Lower leg skin (tissue), 4 donors: ENCODE results near the gene MMP2. TPM values are rescaled to one million over a fixed set of nuclear protein-coding genes. Genes with fewer than 3 reads are reported as not detected.

Experiments used
- DNase-seq, 2 donors: peaks; one replicate each; pipeline ENCODE4 v3.0.0-alpha.2; 2019; ENCODE audit warnings: low spot score in 2 of 2
- H3K4me3 ChIP-seq: fragments of 200-600 bp; sonication (generic); 2 replicates; pipeline ENCODE4 v1.5.1; 2017; ENCODE audit warnings: mild to moderate bottlenecking, low read depth; ENCODE audit not compliant: poor library complexity, severe bottlenecking
- CTCF ChIP-seq, 3 donors: fragments of 450-650 bp; IDR thresholded peaks; one replicate each; pipeline ENCODE4 v1.5.1; 2016; ENCODE audit warnings: antibody characterized with exemption in 3 of 3, mild to moderate bottlenecking in 3 of 3, moderate library complexity in 2 of 3
- POLR2A ChIP-seq, 2 donors: fragments of 450-650 bp; IDR thresholded peaks; one replicate each; pipeline ENCODE4 v1.6.1; 2016 to 2017; ENCODE audit warnings: antibody characterized with exemption in 2 of 2, mild to moderate bottlenecking in 1 of 2, moderate library complexity in 1 of 2
- WGBS, 2 donors: methylation state at CpG; one replicate each; pipeline ENCODE4 v1.1.5; 2018; 5-methylcytosine and 5-hydroxymethylcytosine counted together
- intact Hi-C: fragments of 100-400 bp; cut with DNase I; formaldehyde crosslinking; loops from one replicate; pipeline ENCODE4 v1.15.0; 2023; ENCODE audit warnings: low total_unique reads
- total RNA-seq, 4 donors: library from RNA; depleted of rRNA; stranded (reverse); fragments of >200 nt; gene quantifications; one replicate each; pipeline ENCODE4 v1.1.0, GENCODE V29; 2016

Gene MMP2
- total RNA-seq, 4 donors from 2014 or later: 152 to 516 (median 223) TPM

- no peak overlapping the region for H3K4me3 ChIP-seq
- intact Hi-C loops: no loop called here
- no peak for TF ChIP-seq POLR2A (IDR thresholded peaks at IDR 0.05)
- TF ChIP-seq CTCF (IDR thresholded peaks at IDR 0.05): no peak
- DNase-seq: peak; percentile 78 to 86
- 20 to 25% methylated on average over 3 of the region's 3 CpGs for WGBS, 2 donors
These were observed 21.6 kb downstream of the MMP2 start for GRCh38 chr16:55500530-55501011.

GRCh38 chr16:55501549-55502322 is 22.7 kb downstream of the MMP2 start:
- DNase-seq: peak in 1 of 2 donors; percentile 74
- no peak for TF ChIP-seq POLR2A (IDR thresholded peaks at IDR 0.05)
- no peak for TF ChIP-seq CTCF (IDR thresholded peaks at IDR 0.05)
- intact Hi-C loops: no loop called here
- H3K4me3 ChIP-seq: no peak overlapping the region
- WGBS, 2 donors: 66 to 71% methylated on average over 9 of the region's 9 CpGs

- H3K4me3 ChIP-seq: no peak overlapping the region
- intact Hi-C loops: no loop called here
- TF ChIP-seq CTCF (IDR thresholded peaks at IDR 0.05) (no peak), POLR2A (IDR thresholded peaks at IDR 0.05) (no peak)
- DNase-seq: peak; percentile 62 to 91
- WGBS, 2 donors: 37 to 72% methylated on average over 13 of the region's 13 CpGs
These were observed 23.9 kb downstream of the MMP2 start for GRCh38 chr16:55502801-55503366.

- H3K4me3 ChIP-seq: no peak overlapping the region
- TF ChIP-seq CTCF (IDR thresholded peaks at IDR 0.05): no peak
- DNase-seq: peak in 1 of 2 donors; percentile 58
- 94 to 95% methylated on average over 8 of the region's 8 CpGs for WGBS, 2 donors
- intact Hi-C loops: no loop called here
These were observed 24.9 kb downstream of the MMP2 start for GRCh38 chr16:55503726-55504550.

- 89% methylated on average over 9 to 10 of the region's 10 CpGs for whole genome bisulfite sequencing, 2 donors
- peak in 1 of 2 donors; percentile 67 for DNase-seq
- TF ChIP-seq CTCF (IDR thresholded peaks at IDR 0.05) (no peak), POLR2A (IDR thresholded peaks at IDR 0.05) (no peak)
- no peak overlapping the region for H3K4me3 ChIP-seq
- intact Hi-C loops: no loop called here
These were observed 26.5 kb downstream of the MMP2 start for GRCh38 chr16:55505333-55506015.
